Activated CD8-positive, alpha-beta memory T cell treated with anti-CD3 and anti-CD28 coated beads, Interleukin-2, amount 10 ng/mL, durations not matched to agents 7 days and 5 days (primary cell): Measurements from ENCODE around the gene DCBLD1. TPM values are rescaled to one million over a fixed set of nuclear protein-coding genes. Genes with fewer than 3 reads are reported as not detected.
A peak's percentile ranks its signal among the peaks of the same experiment; 100 is the strongest.

Experiments used
- ATAC-seq: fragments of 150-1000 bp; cut with Tn5 transposase; one replicate; pipeline ENCODE4 v1.10.0; 2021; ENCODE audit warnings: moderate library complexity
- CTCF ChIA-PET: fragments of 350-600 bp; sonication (Branson Sonifier 250); formaldehyde crosslinking; loops from one replicate; lab custom pipeline; 2021; ENCODE audit warnings: antibody characterized with exemption; lab: Charles Lee
- DNase-seq: peaks from one replicate; pipeline ENCODE4 v3.0.0-alpha.2; 2020
- H3K27ac Mint-ChIP-seq: one replicate; pipeline ENCODE4 v1.8.0; 2021; ENCODE audit warnings: mild to moderate bottlenecking, mixed read lengths
- H3K27me3 Mint-ChIP-seq: one replicate; pipeline ENCODE4 v1.8.0; 2021; ENCODE audit warnings: mixed read lengths
- H3K36me3 Mint-ChIP-seq: one replicate; pipeline ENCODE4 v1.8.0; 2021; ENCODE audit warnings: mild to moderate bottlenecking, mixed read lengths
- H3K4me1 Mint-ChIP-seq: one replicate; pipeline ENCODE4 v1.8.0; 2021; ENCODE audit warnings: mixed read lengths
- H3K4me3 Mint-ChIP-seq: one replicate; pipeline ENCODE4 v1.8.0; 2021; ENCODE audit warnings: mild to moderate bottlenecking, moderate library complexity, mixed read lengths
- H3K9me3 Mint-ChIP-seq: one replicate; pipeline ENCODE4 v1.8.0; 2022; ENCODE audit warnings: low read depth, mixed read lengths
- total RNA-seq, 2 experiments: library from RNA; stranded (reverse); gene quantifications; one replicate each; pipeline ENCODE4 v1.2.3, GENCODE V29; 2021

The DCBLD1 gene
- total RNA-seq, 2 experiments from 2014 or later = 5.8 to 6.1 TPM

DNA sequence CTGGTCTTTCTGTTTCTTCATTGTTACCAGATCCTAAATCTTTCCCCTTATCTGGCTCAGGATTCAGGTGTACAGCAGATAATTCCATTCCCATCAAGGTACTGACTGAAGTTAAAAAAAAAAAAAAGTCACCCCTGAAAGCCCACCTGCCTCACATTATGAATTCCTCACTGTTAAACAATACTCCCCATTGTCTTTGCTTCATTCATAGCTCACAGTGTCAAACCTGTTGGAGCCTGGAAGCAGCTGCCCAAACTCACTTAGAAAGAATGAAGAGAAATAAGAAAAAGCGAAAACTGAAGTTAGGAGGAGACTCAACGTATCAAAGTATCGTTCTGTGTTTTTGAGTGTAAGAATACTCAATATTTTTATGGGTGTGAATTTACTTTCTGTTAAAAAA, 1.8 kb upstream of the DCBLD1 start:
- H3K4me3 Mint-ChIP-seq = no peak overlapping the region
- no peak for DNase-seq
- peaks cover 51% of the 10 kb centered on the region for H3K27me3 Mint-ChIP-seq
- H3K27ac Mint-ChIP-seq = no peak overlapping the region
- ATAC-seq = no peak
- H3K36me3 Mint-ChIP-seq = no peaks in the 10 kb centered on the region
- H3K9me3 Mint-ChIP-seq = no peaks in the 10 kb centered on the region
- CTCF ChIA-PET = interaction anchor here (0.7 to 9.9 kb wide), 5 partner anchors 16 to 124 kb away, joined by 3 to 70 read pairs (median 6); no protein-coding TSS in a partner anchor
- peaks cover 16% of the 10 kb centered on the region for H3K4me1 Mint-ChIP-seq

GRCh38 chr6:117481278-117481925, 1.1 kb upstream of the DCBLD1 start:
- peaks cover 49% of the 10 kb centered on the region for H3K27me3 Mint-ChIP-seq

DNA sequence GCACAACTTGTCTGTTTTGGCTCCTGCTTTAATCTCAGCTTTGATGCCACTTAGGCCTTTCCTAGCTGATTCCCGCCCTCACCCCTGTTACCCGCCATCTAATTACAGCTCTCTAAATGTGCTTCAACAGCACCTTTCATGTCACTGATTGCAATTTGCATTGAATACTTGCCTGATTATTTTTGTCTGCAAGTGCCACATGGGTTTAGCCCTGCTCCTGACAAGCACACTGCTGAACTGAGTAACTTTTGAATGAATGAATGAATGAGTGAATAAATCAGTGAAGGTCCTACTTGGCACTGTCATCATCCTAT, 591 bp upstream of the DCBLD1 start:
- Mint-ChIP-seq H3K9me3 (no peaks in the 10 kb centered on the region), H3K4me1 (peaks cover 16% of the 10 kb centered on the region), H3K27me3 (peaks cover 46% of the 10 kb centered on the region), H3K27ac (no peak overlapping the region), H3K4me3 (peak overlapping the region; percentile 72), H3K36me3 (peaks cover 3% of the 10 kb centered on the region)
- DNase-seq (no peak), ATAC-seq (no peak)
- CTCF ChIA-PET = interaction anchor here (1.2 to 9.9 kb wide), 4 partner anchors 17 to 123 kb away, joined by 5 to 70 read pairs (median 8); no protein-coding TSS in a partner anchor

More at GRCh38 chr6:117481278-117481925, 1.1 kb upstream of the DCBLD1 start:
- Mint-ChIP-seq H3K36me3 (peaks cover 1% of the 10 kb centered on the region), H3K4me1 (peaks cover 16% of the 10 kb centered on the region), H3K4me3 (peak overlapping the region; percentile 72), H3K27ac (no peak overlapping the region), H3K9me3 (no peaks in the 10 kb centered on the region)
- no peak for DNase-seq
- no peak for ATAC-seq
- CTCF ChIA-PET = interaction anchor here (1.2 to 9.9 kb wide), 4 partner anchors 17 to 123 kb away, joined by 5 to 70 read pairs (median 8); no protein-coding TSS in a partner anchor

- no peaks in the 10 kb centered on the region for H3K9me3 Mint-ChIP-seq
- CTCF ChIA-PET = interaction anchor here (0.7 to 9.9 kb wide), 7 partner anchors 10 to 121 kb away, joined by 3 to 70 read pairs (median 4); no protein-coding TSS in a partner anchor
- peak; percentile 46 for DNase-seq
- H3K27ac Mint-ChIP-seq = peak overlapping the region; percentile 68
- peaks cover 14% of the 10 kb centered on the region for H3K4me1 Mint-ChIP-seq
- peaks cover 34% of the 10 kb centered on the region for H3K27me3 Mint-ChIP-seq
- peak; percentile 21 for ATAC-seq
- H3K36me3 Mint-ChIP-seq = peaks cover 6% of the 10 kb centered on the region
- peak overlapping the region; percentile 81 for H3K4me3 Mint-ChIP-seq
These were observed 650 bp downstream of the DCBLD1 start for GRCh38 chr6:117483004-117483644.

DNA sequence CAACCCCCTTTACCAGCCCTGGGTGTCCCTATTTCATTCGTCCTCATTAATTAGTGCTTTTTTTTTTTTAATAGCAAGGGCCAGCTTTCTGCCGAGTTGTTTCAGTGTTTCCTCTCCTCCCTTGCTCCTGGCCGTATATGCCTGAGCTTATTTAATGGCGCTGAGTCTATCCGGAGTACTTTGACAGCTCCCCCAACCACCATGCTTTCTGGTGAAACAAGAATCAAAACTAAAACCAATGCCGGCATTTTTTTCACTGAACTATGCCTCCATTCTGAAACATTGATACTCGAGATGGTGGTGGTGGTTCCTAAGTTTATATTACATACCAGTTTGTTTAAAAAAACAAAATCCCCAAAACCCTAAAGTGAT, 1.2 kb downstream of the DCBLD1 start:
- Mint-ChIP-seq H3K27me3 (peaks cover 30% of the 10 kb centered on the region), H3K9me3 (no peaks in the 10 kb centered on the region), H3K4me3 (peak overlapping the region; percentile 81), H3K4me1 (peaks cover 14% of the 10 kb centered on the region), H3K27ac (peak overlapping the region; percentile 68), H3K36me3 (peaks cover 6% of the 10 kb centered on the region)
- DNase-seq (no peak), ATAC-seq (no peak)
- CTCF ChIA-PET = interaction anchor here (1.0 to 9.9 kb wide), 6 partner anchors 10 to 121 kb away, joined by 3 to 70 read pairs (median 4); no protein-coding TSS in a partner anchor

DNA sequence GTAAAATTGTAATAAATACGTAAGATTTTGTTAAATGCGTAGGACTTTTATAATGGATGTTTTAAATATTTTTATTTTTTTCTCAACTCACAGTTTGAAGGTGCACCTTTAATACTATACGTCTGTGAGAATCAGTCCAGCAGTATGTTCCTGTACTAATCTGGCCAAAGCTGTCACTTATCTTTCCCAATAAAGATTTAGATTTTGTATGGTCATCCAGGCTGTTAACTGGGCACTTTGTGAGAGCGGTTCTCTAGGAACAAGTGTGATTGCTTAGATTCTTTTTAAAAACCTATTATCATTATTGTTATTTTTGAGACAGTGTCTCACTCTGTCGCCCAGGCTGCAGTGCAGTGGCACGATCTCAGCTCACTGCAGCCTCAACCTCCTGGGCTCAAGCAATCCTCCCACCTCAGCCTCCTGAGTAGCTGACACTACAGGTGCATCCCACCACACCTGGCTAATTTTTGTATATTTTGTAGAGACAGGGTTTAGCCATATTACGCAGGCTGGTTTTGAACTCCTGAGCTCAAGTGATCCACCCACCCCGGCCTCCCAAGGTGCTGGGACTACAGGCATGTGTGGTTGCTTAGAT, 1.7 kb downstream of the DCBLD1 start:
- H3K27ac Mint-ChIP-seq = no peak overlapping the region
- H3K4me1 Mint-ChIP-seq = peaks cover 14% of the 10 kb centered on the region
- CTCF ChIA-PET = interaction anchor here (1.0 to 9.9 kb wide), 5 partner anchors 9 to 120 kb away, joined by 3 to 70 read pairs (median 5); no protein-coding TSS in a partner anchor
- peak overlapping the region; percentile 81 for H3K4me3 Mint-ChIP-seq
- H3K27me3 Mint-ChIP-seq = peaks cover 28% of the 10 kb centered on the region
- no peaks in the 10 kb centered on the region for H3K9me3 Mint-ChIP-seq
- peaks cover 6% of the 10 kb centered on the region for H3K36me3 Mint-ChIP-seq
- DNase-seq (no peak), ATAC-seq (no peak)

DNA sequence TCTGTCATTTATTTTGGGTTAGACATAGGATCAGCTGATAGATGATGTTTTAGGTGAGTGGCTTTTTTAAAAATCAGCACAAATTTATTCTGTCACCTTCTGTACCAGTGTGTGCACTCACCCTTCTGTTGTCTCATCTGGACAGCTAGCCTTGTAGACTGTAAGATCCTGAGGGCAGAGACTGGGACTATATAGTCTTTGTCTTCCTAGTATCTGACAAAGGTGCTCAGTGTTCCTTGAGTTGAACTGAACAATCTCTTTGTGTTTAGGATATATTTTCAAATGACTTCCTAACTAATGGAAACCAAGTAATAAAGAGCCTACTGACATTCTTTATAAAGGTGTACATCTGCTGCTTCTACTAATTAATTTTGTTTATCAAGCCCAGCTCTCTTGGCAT, 3.0 kb downstream of the DCBLD1 start:
- H3K9me3 Mint-ChIP-seq = no peaks in the 10 kb centered on the region
- peaks cover 6% of the 10 kb centered on the region for H3K36me3 Mint-ChIP-seq
- no peak overlapping the region for H3K4me3 Mint-ChIP-seq
- no peak for DNase-seq
- H3K27me3 Mint-ChIP-seq = peaks cover 23% of the 10 kb centered on the region
- no peak for ATAC-seq
- no peak overlapping the region for H3K27ac Mint-ChIP-seq
- CTCF ChIA-PET = interaction anchor here (1.2 to 9.9 kb wide), 2 partner anchors 18 to 64 kb away, joined by 3 to 70 read pairs; no protein-coding TSS in a partner anchor
- peaks cover 14% of the 10 kb centered on the region for H3K4me1 Mint-ChIP-seq

DNA sequence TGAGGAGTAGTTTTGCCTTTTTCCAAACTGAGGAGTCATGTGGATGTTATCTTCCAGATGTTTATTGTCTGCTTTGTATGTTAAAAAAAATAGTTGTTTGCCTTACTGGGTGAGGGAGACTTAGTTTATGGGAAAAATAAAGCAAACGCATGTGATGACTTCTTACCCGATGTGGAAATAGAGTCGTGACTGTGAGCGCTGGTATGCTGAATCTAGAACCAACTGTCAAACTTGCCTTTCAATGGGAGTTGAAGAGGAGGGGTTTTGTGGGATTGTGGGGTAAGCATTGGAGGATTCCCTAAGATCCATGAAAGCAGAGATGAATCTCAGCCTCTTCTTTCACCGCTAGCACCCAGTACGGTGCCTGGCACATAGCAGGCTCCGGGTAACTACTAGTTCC, 5.3 kb downstream of the DCBLD1 start:
- Mint-ChIP-seq H3K36me3 (peaks cover 6% of the 10 kb centered on the region), H3K27me3 (peaks cover 11% of the 10 kb centered on the region), H3K4me1 (peaks cover 3% of the 10 kb centered on the region), H3K27ac (no peak overlapping the region), H3K9me3 (no peaks in the 10 kb centered on the region), H3K4me3 (no peak overlapping the region)
- DNase-seq (no peak), ATAC-seq (no peak)
- CTCF ChIA-PET = no interaction called here

GRCh38 chr6:117489003-117489402, 6.5 kb downstream of the DCBLD1 start:
- H3K4me1 Mint-ChIP-seq = peaks cover 2% of the 10 kb centered on the region
- peaks cover 6% of the 10 kb centered on the region for H3K36me3 Mint-ChIP-seq
- no peaks in the 10 kb centered on the region for H3K9me3 Mint-ChIP-seq
- CTCF ChIA-PET = interaction anchor here (0.9 kb wide), 1 partner anchor 11 kb away, joined by 3 read pairs; no protein-coding TSS in a partner anchor
- DNase-seq (no peak), ATAC-seq (no peak)
- no peak overlapping the region for H3K4me3 Mint-ChIP-seq
- H3K27ac Mint-ChIP-seq = no peak overlapping the region
- peaks cover 7% of the 10 kb centered on the region for H3K27me3 Mint-ChIP-seq

- no peaks in the 10 kb centered on the region for H3K9me3 Mint-ChIP-seq
- no peak overlapping the region for H3K4me3 Mint-ChIP-seq
- CTCF ChIA-PET = interaction anchor here (1.3 to 1.5 kb wide), 2 partner anchors 40 to 46 kb away, joined by 3 read pairs; no protein-coding TSS in a partner anchor
- H3K27me3 Mint-ChIP-seq = peaks cover 4% of the 10 kb centered on the region
- H3K4me1 Mint-ChIP-seq = peaks cover 8% of the 10 kb centered on the region
- H3K27ac Mint-ChIP-seq = no peak overlapping the region
- DNase-seq (no peak), ATAC-seq (no peak)
- peaks cover 3% of the 10 kb centered on the region for H3K36me3 Mint-ChIP-seq
These were observed 9.4 kb downstream of the DCBLD1 start for GRCh38 chr6:117491916-117492315.

DNA sequence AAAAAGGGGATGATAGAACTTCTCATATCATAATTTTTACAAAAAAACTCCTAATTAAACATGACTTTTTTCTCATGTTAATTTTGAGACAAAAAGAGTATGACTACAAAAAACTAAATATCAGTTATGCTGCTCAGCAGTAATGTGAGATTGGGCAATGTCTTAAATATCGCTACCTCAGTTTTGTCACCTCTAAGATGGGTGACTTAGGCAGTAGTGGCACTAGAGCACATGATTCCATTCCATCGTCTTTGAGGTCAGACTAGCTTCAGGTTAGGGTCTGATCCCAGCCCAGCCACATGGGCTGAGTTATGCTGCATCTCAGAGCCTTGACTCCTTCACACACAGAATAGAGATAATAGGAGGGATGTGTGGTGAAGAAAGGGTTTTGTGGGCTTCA, 11.0 kb downstream of the DCBLD1 start:
- Mint-ChIP-seq H3K4me1 (peaks cover 16% of the 10 kb centered on the region), H3K27me3 (peaks cover 4% of the 10 kb centered on the region), H3K4me3 (no peak overlapping the region), H3K27ac (no peak overlapping the region), H3K36me3 (no peaks in the 10 kb centered on the region), H3K9me3 (no peaks in the 10 kb centered on the region)
- CTCF ChIA-PET = interaction anchor here (0.9 kb wide), 1 partner anchor 10 kb away, joined by 3 read pairs; no protein-coding TSS in a partner anchor
- no peak for ATAC-seq
- no peak for DNase-seq

GRCh38 chr6:117494283-117494682, 11.8 kb downstream of the DCBLD1 start:
- no peak overlapping the region for H3K4me3 Mint-ChIP-seq
- ATAC-seq (no peak), DNase-seq (no peak)
- H3K4me1 Mint-ChIP-seq = peaks cover 17% of the 10 kb centered on the region
- H3K36me3 Mint-ChIP-seq = no peaks in the 10 kb centered on the region
- no peak overlapping the region for H3K27ac Mint-ChIP-seq
- CTCF ChIA-PET = interaction anchor here (0.7 kb wide), 1 partner anchor 45 kb away, joined by 3 read pairs; no protein-coding TSS in a partner anchor
- H3K9me3 Mint-ChIP-seq = no peaks in the 10 kb centered on the region
- H3K27me3 Mint-ChIP-seq = peaks cover 4% of the 10 kb centered on the region

DNA sequence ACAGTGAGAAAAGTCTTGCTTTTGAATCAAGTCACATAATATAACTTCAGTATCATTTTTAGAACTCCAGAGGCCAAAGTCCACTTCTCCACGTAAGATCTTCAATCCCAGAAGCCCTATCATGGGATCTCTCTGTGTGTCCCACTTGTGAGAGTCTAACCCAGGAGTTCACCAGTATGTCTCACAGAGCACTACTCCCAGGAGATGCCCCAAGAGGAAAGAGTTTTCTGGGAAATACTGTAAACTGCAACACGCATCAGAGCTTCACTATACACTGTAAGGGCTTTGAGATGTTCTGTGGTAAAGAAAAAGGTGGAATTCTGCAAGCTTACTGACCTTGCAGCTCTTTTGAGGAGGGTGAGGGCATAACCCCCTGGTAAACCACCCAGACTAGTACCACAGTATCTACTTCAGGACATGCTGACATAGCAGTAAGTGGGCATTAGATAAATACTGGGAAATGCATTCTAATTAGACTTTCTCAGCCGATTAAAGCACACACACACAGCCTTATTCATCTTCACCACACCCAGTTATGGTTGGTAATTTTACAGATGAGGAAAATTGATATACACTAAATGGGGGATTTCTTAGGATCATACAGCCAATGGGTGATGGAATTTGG, 12.3 kb downstream of the DCBLD1 start:
- Mint-ChIP-seq H3K4me1 (peaks cover 17% of the 10 kb centered on the region), H3K9me3 (no peaks in the 10 kb centered on the region), H3K27ac (no peak overlapping the region), H3K27me3 (peaks cover 4% of the 10 kb centered on the region), H3K4me3 (no peak overlapping the region), H3K36me3 (no peaks in the 10 kb centered on the region)
- CTCF ChIA-PET = interaction anchor here (0.7 kb wide), 1 partner anchor 46 kb away, joined by 3 read pairs; no protein-coding TSS in a partner anchor
- DNase-seq (no peak), ATAC-seq (no peak)
